ENCODE measurements around the gene PLCH2.

Gene PLCH2

DNA sequence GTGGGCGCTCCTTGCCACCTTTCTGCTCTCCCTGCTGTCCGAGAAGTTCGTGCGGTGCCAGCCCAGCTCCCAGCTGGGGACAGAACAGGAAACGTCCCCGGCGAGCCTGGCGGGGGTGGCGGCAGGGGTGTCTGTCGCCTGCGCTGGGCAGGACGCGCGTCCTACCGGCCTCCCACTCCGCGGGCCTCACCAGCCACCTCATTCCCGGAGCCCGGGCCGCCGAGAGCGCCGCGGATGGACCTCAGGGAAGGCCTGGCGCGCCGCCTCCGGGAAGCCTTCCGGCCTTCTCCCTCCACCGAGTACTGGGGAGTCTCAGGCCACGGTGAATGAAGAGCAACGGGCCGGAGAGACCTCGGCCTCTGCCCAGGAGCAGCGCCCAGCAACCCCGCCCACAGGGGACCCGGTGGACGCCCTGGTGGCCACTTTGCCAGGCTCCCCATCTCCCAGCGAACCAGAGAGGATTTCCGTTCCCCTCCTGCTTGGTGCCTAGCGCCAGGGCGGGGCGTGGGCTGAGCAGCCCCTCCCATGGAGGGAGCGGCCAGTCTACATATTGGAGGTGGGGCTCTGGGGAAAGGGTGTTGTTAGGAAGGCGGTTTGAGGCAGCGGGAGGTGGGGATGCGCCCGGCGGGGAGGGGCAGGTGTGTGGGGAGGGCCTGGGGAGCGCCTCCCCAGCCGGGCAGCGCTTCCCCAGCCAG is 70.6 kb downstream of the PLCH2 start:
- 0 out of 2 replicates have a peak, but pooled peaks have one; percentile 6 for TF ChIP-seq NFIC (IDR thresholded peaks at IDR 0.05)
- no peak; the same call in 1 of the 2 replicates for TF ChIP-seq MAX (IDR thresholded peaks at IDR 0.05)
- peak; percentile 48; the same call in 1 of the 2 replicates for TF ChIP-seq TCF12 (IDR thresholded peaks at IDR 0.05; ENCODE audit: low read depth)
- no peak; the same call in 1 of the 2 replicates for TF ChIP-seq EP300 (IDR thresholded peaks at IDR 0.05; ENCODE audit: borderline replicate concordance)

DNA sequence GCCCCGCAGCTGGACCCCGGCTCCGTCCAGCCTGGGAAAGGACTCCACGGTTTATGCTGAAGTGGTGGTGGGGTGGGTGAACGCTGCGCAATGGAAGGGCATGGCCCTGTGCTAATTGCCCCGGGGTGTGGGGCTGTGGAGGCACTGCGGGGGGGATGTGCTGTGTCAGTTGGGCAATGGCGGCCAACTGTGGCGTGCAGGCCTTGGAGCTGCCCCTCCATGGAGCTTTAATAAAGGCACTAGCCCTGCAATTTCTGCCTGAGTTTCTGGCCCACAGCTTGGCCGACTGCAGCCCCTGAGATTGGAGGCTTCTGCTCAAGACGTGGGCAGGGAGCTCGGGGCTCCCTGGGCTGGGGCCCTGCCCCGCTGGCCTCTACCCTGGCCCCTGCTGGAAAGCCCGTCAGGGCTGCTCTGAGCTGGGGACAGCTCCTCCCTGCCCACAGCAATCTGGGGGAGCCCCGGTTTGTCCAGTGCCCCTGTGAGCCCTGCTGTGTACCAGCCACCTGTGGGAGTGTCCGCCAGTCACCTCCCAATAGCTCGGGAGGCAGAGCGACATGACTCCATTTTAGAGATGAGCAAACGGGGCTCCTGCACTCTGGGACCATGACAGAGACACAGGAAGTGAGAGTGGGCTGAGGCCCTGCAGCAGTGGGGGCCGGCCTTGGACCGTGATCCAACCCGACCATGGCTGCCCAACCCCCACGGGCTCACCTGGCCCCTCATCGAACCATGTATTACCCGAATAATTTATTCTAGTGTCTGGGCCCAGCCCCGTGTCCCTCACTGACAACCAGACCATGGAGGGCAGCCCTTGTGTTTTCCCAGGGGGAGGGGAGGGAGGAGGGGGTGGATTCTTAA is 71.3 kb downstream of the PLCH2 start:
- TF ChIP-seq NFIC (IDR thresholded peaks at IDR 0.05) (no peak), TCF12 (IDR thresholded peaks at IDR 0.05; ENCODE audit: low read depth) (0 out of 2 replicates have a peak, but pooled peaks have one; percentile 0), FOXM1 (IDR thresholded peaks at IDR 0.05; ENCODE audit: borderline replicate concordance, low read depth) (no peak), YY1 (IDR thresholded peaks at IDR 0.05; ENCODE audit: low read depth) (peak; percentile 58; the same call in 1 of the 2 replicates), RAD21 (IDR thresholded peaks at IDR 0.05; ENCODE audit: low read depth) (no peak), EP300 (IDR thresholded peaks at IDR 0.05; ENCODE audit: borderline replicate concordance) (0 out of 2 replicates have a peak, but pooled peaks have one; percentile 22), ZBTB7A (IDR thresholded peaks at IDR 0.05; ENCODE audit: low read depth) (no peak)

- TF ChIP-seq TCF12 (IDR thresholded peaks at IDR 0.05; ENCODE audit: low read depth) (no peak), MAX (IDR thresholded peaks at IDR 0.05) (peak; percentile 4; the same call in 1 of the 2 replicates), RAD21 (IDR thresholded peaks at IDR 0.05; ENCODE audit: low read depth) (peak; percentile 94), YY1 (IDR thresholded peaks at IDR 0.05; ENCODE audit: low read depth) (0 out of 2 replicates have a peak, but pooled peaks have one; percentile 57), EP300 (IDR thresholded peaks at IDR 0.05; ENCODE audit: borderline replicate concordance) (no peak), ZBTB7A (IDR thresholded peaks at IDR 0.05; ENCODE audit: low read depth) (peak; percentile 77; the same call in 1 of the 2 replicates), NFIC (IDR thresholded peaks at IDR 0.05) (peak; percentile 47)
These were observed 72.0 kb downstream of the PLCH2 start for GRCh38 chr1:2548068-2548589.

DNA sequence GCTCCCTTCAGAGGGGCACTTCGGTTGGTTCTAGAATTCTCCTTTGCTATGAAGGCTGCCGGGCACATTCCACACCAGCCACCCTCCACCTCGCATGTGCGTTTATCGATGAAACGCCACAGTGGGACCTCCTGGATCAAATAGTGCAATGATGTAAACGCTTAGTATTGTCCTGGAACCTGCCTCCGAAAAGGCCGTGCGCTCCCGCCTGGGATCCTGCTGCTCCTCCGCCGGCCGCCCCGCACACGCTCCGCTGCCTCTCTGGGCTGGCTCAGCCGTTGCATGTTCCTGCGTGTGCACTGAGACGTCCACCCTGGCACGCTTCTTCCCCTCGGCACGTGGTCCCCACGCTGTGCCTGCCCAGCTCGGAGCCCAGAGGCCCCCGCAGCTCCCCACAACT is 76.1 kb downstream of the PLCH2 start:
- TF ChIP-seq ZBTB7A (IDR thresholded peaks at IDR 0.05; ENCODE audit: low read depth) (no peak), TAF1 (IDR thresholded peaks at IDR 0.05; ENCODE audit: low read depth) (no peak)

- TF ChIP-seq CEBPB (IDR thresholded peaks at IDR 0.05) (no peak), EP300 (IDR thresholded peaks at IDR 0.05; ENCODE audit: borderline replicate concordance) (no peak), NFIC (IDR thresholded peaks at IDR 0.05) (no peak), RAD21 (IDR thresholded peaks at IDR 0.05; ENCODE audit: low read depth) (no peak), EGR1 (IDR thresholded peaks at IDR 0.05) (no peak), TEAD4 (IDR thresholded peaks at IDR 0.05) (no peak), MAX (IDR thresholded peaks at IDR 0.05) (no peak), TCF12 (IDR thresholded peaks at IDR 0.05; ENCODE audit: low read depth) (no peak), CREB1 (IDR thresholded peaks at IDR 0.05; ENCODE audit: low read depth) (no peak), ZBTB7A (IDR thresholded peaks at IDR 0.05; ENCODE audit: low read depth) (no peak), FOXM1 (IDR thresholded peaks at IDR 0.05; ENCODE audit: borderline replicate concordance, low read depth) (no peak), TAF1 (IDR thresholded peaks at IDR 0.05; ENCODE audit: low read depth) (no peak), USF1 (IDR thresholded peaks at IDR 0.05) (no peak), YY1 (IDR thresholded peaks at IDR 0.05; ENCODE audit: low read depth) (no peak)
- TF ChIP-seq, protein P1, sequence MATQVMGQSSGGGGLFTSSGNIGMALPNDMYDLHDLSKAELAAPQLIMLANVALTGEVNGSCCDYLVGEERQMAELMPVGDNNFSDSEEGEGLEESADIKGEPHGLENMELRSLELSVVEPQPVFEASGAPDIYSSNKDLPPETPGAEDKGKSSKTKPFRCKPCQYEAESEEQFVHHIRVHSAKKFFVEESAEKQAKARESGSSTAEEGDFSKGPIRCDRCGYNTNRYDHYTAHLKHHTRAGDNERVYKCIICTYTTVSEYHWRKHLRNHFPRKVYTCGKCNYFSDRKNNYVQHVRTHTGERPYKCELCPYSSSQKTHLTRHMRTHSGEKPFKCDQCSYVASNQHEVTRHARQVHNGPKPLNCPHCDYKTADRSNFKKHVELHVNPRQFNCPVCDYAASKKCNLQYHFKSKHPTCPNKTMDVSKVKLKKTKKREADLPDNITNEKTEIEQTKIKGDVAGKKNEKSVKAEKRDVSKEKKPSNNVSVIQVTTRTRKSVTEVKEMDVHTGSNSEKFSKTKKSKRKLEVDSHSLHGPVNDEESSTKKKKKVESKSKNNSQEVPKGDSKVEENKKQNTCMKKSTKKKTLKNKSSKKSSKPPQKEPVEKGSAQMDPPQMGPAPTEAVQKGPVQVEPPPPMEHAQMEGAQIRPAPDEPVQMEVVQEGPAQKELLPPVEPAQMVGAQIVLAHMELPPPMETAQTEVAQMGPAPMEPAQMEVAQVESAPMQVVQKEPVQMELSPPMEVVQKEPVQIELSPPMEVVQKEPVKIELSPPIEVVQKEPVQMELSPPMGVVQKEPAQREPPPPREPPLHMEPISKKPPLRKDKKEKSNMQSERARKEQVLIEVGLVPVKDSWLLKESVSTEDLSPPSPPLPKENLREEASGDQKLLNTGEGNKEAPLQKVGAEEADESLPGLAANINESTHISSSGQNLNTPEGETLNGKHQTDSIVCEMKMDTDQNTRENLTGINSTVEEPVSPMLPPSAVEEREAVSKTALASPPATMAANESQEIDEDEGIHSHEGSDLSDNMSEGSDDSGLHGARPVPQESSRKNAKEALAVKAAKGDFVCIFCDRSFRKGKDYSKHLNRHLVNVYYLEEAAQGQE (IDR thresholded peaks at IDR 0.05; ENCODE audit: low read depth), result no peak
These were observed 78.0 kb downstream of the PLCH2 start for GRCh38 chr1:2553871-2554620.

GRCh38 chr1:2554621-2555387 is 78.7 kb downstream of the PLCH2 start:
- peak; percentile 59 for TF ChIP-seq RAD21 (IDR thresholded peaks at IDR 0.05; ENCODE audit: low read depth)
- TF ChIP-seq, protein P1 (IDR thresholded peaks at IDR 0.05; ENCODE audit: low read depth), result no peak
